Smooth muscle cell (in vitro differentiated cells): ENCODE results near the gene PRSS38. TPM values are rescaled to one million over a fixed set of nuclear protein-coding genes. Genes with fewer than 3 reads are reported as not detected.

Experiments
- DNase-seq: peaks from one replicate; lab custom pipeline; 2025; ENCODE audit not compliant: unreplicated experiment; lab: John Stamatoyannopoulos, UW
- H2AFZ ChIP-seq: fragments of 200-600 bp; sonication (generic); 2 replicates; pipeline ENCODE4 v1.6.0; 2016; ENCODE audit warnings: antibody characterized with exemption, low read depth, mild to moderate bottlenecking
- H3F3A ChIP-seq: fragments of 200-600 bp; sonication (generic); 2 replicates; pipeline ENCODE4 v1.6.0; 2017; ENCODE audit warnings: antibody characterized with exemption, low read depth
- H3K27ac ChIP-seq: fragments of 200-600 bp; sonication (generic); 2 replicates; pipeline ENCODE4 v1.5.1; 2016; ENCODE audit warnings: low read depth, mild to moderate bottlenecking
- H3K27me3 ChIP-seq: fragments of 200-600 bp; sonication (generic); 2 replicates; pipeline ENCODE4 v1.6.1; 2016; ENCODE audit warnings: low read depth, mild to moderate bottlenecking
- H3K36me3 ChIP-seq: fragments of 200-600 bp; sonication (generic); 2 replicates; pipeline ENCODE4 v1.5.1; 2016; ENCODE audit warnings: low read depth
- H3K4me1 ChIP-seq: fragments of 200-600 bp; sonication (generic); 2 replicates; pipeline ENCODE4 v1.5.1; 2016; ENCODE audit warnings: low read depth
- H3K4me2 ChIP-seq: fragments of 200-600 bp; sonication (generic); 2 replicates; pipeline ENCODE4 v1.6.0; 2016; ENCODE audit warnings: mild to moderate bottlenecking
- H3K4me3 ChIP-seq: fragments of 200-600 bp; sonication (generic); 2 replicates; pipeline ENCODE4 v1.5.1; 2016; ENCODE audit warnings: mild to moderate bottlenecking
- H3K79me2 ChIP-seq: fragments of 200-600 bp; sonication (generic); 2 replicates; pipeline ENCODE4 v1.6.0; 2016; ENCODE audit warnings: low read depth, mild to moderate bottlenecking
- H3K9ac ChIP-seq: fragments of 200-600 bp; sonication (generic); 2 replicates; pipeline ENCODE4 v1.6.0; 2016; ENCODE audit warnings: low read depth
- H3K9me3 ChIP-seq: fragments of 200-600 bp; sonication (generic); replicated peaks from 2 replicates; pipeline ENCODE4 v1.5.1; 2016; ENCODE audit warnings: low read depth
- H4K20me1 ChIP-seq: fragments of 200-600 bp; sonication (generic); 2 replicates; pipeline ENCODE4 v1.6.0; 2016; ENCODE audit warnings: low read depth
- WGBS: methylation state at CpG from one replicate; pipeline ENCODE4 v1.1.7; 2016; ENCODE audit warnings: low lambda C conversion rate; 5-methylcytosine and 5-hydroxymethylcytosine counted together
- polyA plus RNA-seq: library from polyadenylated mRNA; unstranded; fragments of >200 nt; fragmentation: Nextera tagmentation; extraction: Ambion mirVana; gene quantifications from 2 replicates; pipeline ENCODE4 v1.2.1, GENCODE V29; 2016
- total RNA-seq: library from RNA; depleted of rRNA; stranded (reverse); fragments of >200 nt; gene quantifications from 2 replicates; pipeline ENCODE4 v1.2.3, GENCODE V29; 2014
- TF ChIP-seq, protein P1 (sequence below): fragments of 200-600 bp; sonication (generic); IDR thresholded peaks from 2 replicates; pipeline ENCODE4 v1.5.1; 2017; ENCODE audit warnings: borderline replicate concordance, mild to moderate bottlenecking, antibody characterized with exemption; ENCODE audit not compliant: insufficient read depth, poor library complexity, severe bottlenecking

PRSS38 gene
- total and polyA plus RNA-seq, 2 experiments from 2014 or later = not detected

DNA sequence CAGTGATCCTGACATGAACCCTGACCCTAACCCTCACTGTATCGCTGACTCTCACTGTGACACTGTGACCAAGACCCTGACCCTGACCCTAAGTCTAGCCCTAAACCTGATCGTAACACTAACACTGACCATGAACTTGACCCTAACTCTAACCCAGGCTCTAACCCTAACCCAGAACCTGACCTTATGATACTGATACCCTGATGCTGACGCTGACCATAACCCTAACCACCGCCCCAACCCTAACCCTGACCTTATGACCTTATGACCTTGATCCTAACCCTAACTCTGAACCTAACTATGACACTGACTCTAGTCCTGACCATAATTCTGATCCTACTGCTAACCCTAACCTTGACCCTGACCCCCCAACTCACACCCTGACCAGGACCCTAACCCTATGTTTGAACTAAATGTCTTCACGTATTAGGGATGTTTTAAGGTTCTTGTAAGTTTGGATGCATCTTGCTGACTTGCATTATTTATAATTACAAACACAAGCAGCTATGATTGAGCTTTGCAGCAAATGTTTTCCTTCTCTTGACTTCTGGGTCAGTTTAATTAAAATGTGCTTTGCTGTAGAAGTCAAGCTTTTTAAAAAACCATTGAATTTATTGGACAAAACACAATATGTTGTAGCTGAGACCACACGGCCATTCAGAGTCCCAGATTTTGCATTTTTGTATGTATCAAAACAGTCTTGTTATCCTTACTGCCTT is 23.9 kb upstream of the PRSS38 start:
- Histone ChIP-seq H3K9ac (no peak overlapping the region), H3K27me3 (peaks cover 7% of the 10 kb centered on the region), H4K20me1 (no peaks in the 10 kb centered on the region), H3K4me2 (no peak overlapping the region), H3K4me1 (peaks cover 23% of the 10 kb centered on the region), H2AFZ (no peak overlapping the region), H3K27ac (no peak overlapping the region), H3K9me3 (no peaks in the 10 kb centered on the region), H3F3A (no peaks in the 10 kb centered on the region), H3K79me2 (no peaks in the 10 kb centered on the region), H3K36me3 (no peaks in the 10 kb centered on the region), H3K4me3 (no peak overlapping the region)
- no peak for DNase-seq
- TF ChIP-seq, protein P1, sequence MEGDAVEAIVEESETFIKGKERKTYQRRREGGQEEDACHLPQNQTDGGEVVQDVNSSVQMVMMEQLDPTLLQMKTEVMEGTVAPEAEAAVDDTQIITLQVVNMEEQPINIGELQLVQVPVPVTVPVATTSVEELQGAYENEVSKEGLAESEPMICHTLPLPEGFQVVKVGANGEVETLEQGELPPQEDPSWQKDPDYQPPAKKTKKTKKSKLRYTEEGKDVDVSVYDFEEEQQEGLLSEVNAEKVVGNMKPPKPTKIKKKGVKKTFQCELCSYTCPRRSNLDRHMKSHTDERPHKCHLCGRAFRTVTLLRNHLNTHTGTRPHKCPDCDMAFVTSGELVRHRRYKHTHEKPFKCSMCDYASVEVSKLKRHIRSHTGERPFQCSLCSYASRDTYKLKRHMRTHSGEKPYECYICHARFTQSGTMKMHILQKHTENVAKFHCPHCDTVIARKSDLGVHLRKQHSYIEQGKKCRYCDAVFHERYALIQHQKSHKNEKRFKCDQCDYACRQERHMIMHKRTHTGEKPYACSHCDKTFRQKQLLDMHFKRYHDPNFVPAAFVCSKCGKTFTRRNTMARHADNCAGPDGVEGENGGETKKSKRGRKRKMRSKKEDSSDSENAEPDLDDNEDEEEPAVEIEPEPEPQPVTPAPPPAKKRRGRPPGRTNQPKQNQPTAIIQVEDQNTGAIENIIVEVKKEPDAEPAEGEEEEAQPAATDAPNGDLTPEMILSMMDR = no peak
- WGBS = 93% methylated on average over 6 of the region's 6 CpGs

DNA sequence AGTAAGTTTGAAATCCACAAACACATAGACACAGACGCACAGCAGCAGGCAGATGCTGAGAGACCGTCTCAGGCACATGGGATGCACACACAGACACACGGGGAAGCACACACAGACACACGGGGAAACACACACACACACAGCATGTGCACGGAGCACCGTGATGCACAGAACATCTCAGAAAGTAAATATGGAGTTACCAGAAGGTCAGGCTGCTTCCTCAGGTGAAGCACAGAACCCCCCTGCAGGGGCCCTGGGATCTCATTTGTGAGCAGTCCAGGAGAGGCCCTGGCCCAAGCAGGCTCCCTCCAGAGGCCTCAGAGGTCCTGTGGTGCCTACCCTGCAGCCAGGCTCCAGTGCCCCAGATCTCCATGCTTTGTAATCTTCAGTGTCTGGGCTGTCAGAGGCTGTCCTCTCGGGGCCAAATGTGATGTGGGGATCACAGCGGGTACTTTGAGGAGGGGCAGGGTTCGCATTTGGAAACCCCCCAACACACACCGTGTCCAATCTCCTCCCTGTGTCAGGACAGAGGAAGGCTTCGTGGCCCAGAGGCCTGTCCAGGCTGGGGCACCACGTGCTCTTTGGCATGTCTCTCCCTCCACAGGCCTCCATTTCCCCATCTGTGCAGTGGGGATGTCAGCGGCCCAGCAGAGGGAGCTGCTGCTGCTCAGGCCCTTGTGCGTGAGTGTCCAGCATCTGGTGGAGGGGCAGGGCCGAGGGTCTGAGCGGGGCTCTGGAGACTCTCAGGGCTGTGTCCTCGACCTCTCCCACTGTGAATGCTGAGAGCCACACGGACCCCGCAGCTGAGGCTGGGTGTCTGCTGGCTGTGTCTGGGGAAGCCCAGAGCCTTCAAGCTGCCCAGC is 23.0 kb upstream of the PRSS38 start:
- no peak overlapping the region for H3K4me2 ChIP-seq
- TF ChIP-seq, protein P1 = no peak
- H3K27me3 ChIP-seq = no peaks in the 10 kb centered on the region
- 85% methylated on average over 19 of the region's 19 CpGs for WGBS
- no peaks in the 10 kb centered on the region for H3K9me3 ChIP-seq
- H2AFZ ChIP-seq = no peak overlapping the region
- no peak overlapping the region for H3K4me3 ChIP-seq
- H3K9ac ChIP-seq = no peak overlapping the region
- H3K4me1 ChIP-seq = peaks cover 16% of the 10 kb centered on the region
- no peaks in the 10 kb centered on the region for H4K20me1 ChIP-seq
- no peak overlapping the region for H3K27ac ChIP-seq
- no peaks in the 10 kb centered on the region for H3K36me3 ChIP-seq
- DNase-seq = no peak
- no peaks in the 10 kb centered on the region for H3F3A ChIP-seq
- no peaks in the 10 kb centered on the region for H3K79me2 ChIP-seq

DNA sequence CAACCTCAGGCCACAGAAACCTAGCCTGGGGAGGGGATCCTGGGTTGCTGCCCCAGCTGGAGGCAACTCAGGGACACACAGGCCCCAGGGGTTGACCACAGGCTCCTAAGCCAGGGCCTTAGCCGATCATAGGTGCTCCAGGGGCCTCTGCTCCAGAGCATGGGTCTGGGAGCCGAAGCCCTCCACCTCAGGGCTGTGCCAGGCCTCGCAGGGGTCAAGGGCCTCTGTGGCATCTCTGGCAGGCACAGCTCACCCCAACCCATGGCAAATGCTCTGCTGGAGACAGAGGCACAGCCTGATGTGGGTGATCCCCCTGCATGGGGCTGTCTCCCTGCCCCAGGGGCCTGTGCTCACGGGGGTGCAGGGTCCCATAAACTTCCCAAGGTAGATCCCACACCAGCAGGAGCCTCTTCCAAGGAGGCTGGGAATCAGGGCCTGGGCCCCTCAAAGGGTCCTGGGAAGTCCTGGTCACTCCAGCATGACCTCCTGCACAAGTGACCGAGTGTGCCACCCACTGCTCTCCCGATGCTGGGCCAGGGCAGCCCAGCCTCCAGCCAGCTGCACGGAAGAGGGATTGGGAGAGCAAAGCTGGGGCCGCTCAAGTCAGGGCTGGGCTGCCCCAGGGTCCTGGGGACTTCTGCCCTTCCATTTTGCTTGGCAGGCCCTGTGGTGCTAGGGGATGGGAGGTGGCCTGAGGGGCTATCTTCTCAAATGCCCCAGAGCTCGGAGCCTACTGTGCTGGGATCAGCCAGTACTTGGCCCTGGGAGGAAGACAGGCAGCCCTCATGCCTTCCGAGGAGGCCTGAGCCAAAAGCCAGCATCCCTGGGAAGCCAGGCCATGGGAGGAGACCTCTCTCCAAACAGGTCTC is 22.2 kb upstream of the PRSS38 start:
- no peak for DNase-seq
- Histone ChIP-seq H3K27me3 (peaks cover 2% of the 10 kb centered on the region), H3K9ac (no peak overlapping the region), H3K4me3 (no peak overlapping the region), H3K27ac (no peak overlapping the region), H2AFZ (no peak overlapping the region), H3K79me2 (no peaks in the 10 kb centered on the region), H3F3A (no peaks in the 10 kb centered on the region), H4K20me1 (no peaks in the 10 kb centered on the region), H3K4me1 (peaks cover 15% of the 10 kb centered on the region), H3K9me3 (no peaks in the 10 kb centered on the region), H3K4me2 (no peak overlapping the region), H3K36me3 (no peaks in the 10 kb centered on the region)
- TF ChIP-seq, protein P1 = no peak
- 82% methylated on average over 10 of the region's 10 CpGs for whole genome bisulfite sequencing
